SK-N-SH (cell line): Measurements from ENCODE around the gene PPID. TPM values are rescaled to one million over a fixed set of nuclear protein-coding genes. Genes with fewer than 3 reads are reported as not detected.

ENCODE experiments used
- CTCF ChIA-PET: fragments of 300-600, 350-600 bp; formaldehyde crosslinking; extraction: SDS; loops from one replicate; lab custom pipeline; 2021; lab: Yijun Ruan, JAX
- POLR2A ChIA-PET: fragments of 350-600 bp; sonication (Branson Sonifier 250); formaldehyde crosslinking; extraction: SDS; loops from one replicate; lab custom pipeline; 2020; ENCODE audit warnings: antibody characterized with exemption, inconsistent platforms; lab: Yijun Ruan, JAX
- DNase-seq: peaks from one replicate; pipeline ENCODE4 v3.0.0; 2012
- H2AFZ ChIP-seq: fragments of 200-600 bp; sonication (generic); 2 replicates; pipeline ENCODE4 v1.8.1; 2016; ENCODE audit warnings: antibody characterized with exemption, mild to moderate bottlenecking, low read depth
- H3F3A ChIP-seq: fragments of 200-600 bp; sonication (generic); replicated peaks from 2 replicates; pipeline ENCODE3; 2016; ENCODE audit warnings: antibody characterized with exemption, mild to moderate bottlenecking; ENCODE audit not compliant: insufficient read depth
- H3K27ac ChIP-seq, 2 experiments: fragments of 200-500 bp in 1 of 2; fragments of 200-600 bp in 1 of 2; sonication (Bioruptor generic) in 1 of 2; sonication (generic), shearing (Covaris generic) in 1 of 2; 2 replicates each; pipeline versions ENCODE4 v1.5.1 to v1.6.1; 2014 to 2016; ENCODE audit warnings: low read depth in 2 of 2, inconsistent platforms in 1 of 2, low read length in 1 of 2, mild to moderate bottlenecking in 1 of 2, mixed read lengths in 1 of 2
- H3K27me3 ChIP-seq: fragments of 200-600 bp; sonication (generic), shearing (Covaris generic); 2 replicates; pipeline ENCODE4 v1.6.1; 2016; ENCODE audit warnings: mixed run types; ENCODE audit not compliant: insufficient read depth
- H3K36me3 ChIP-seq, 2 experiments: fragments of 200-500 bp in 1 of 2; fragments of 200-600 bp in 1 of 2; sonication (Bioruptor generic) in 1 of 2; sonication (generic) in 1 of 2; replicated peaks in 1 of 2; 2 replicates each; pipeline versions ENCODE3 to v1.5.1; 2014 to 2016; ENCODE audit warnings: low read length in 1 of 2, mild to moderate bottlenecking in 1 of 2; ENCODE audit not compliant: insufficient read depth in 2 of 2, control insufficient read depth in 1 of 2
- H3K4me1 ChIP-seq, 2 experiments: fragments of 200-500 bp in 1 of 2; fragments of 200-600 bp in 1 of 2; sonication (Bioruptor generic) in 1 of 2; sonication (generic), shearing (Covaris generic) in 1 of 2; 2 replicates each; pipeline versions ENCODE4 v1.5.1 to v1.6.1; 2014 to 2016; ENCODE audit warnings: low read depth in 1 of 2, low read length in 1 of 2, mixed run types in 1 of 2; ENCODE audit not compliant: insufficient read depth in 2 of 2, control insufficient read depth in 1 of 2
- H3K4me2 ChIP-seq: fragments of 200-600 bp; sonication (generic), shearing (Covaris generic); 2 replicates; pipeline ENCODE4 v1.6.1; 2017; ENCODE audit warnings: mixed run types
- H3K4me3 ChIP-seq, 2 experiments: fragments of 200-500 bp in 1 of 2; fragments of 200-600 bp in 1 of 2; sonication (Bioruptor generic) in 1 of 2; sonication (generic), shearing (Covaris generic) in 1 of 2; 2 replicates each; pipeline versions ENCODE4 v1.5.1 to v1.8.1; 2014 to 2016; ENCODE audit warnings: low read depth in 2 of 2, inconsistent platforms in 1 of 2, low read length in 1 of 2, mild to moderate bottlenecking in 1 of 2, mixed read lengths in 1 of 2, moderate library complexity in 1 of 2
- H3K79me2 ChIP-seq: fragments of 200-600 bp; sonication (generic); 2 replicates; pipeline ENCODE4 v1.8.1; 2017; ENCODE audit warnings: mild to moderate bottlenecking; ENCODE audit not compliant: insufficient read depth
- H3K9ac ChIP-seq: fragments of 200-600 bp; sonication (generic); 2 replicates; pipeline ENCODE4 v1.6.1; 2017; ENCODE audit warnings: mixed run types
- H3K9me2 ChIP-seq: fragments of 200-600 bp; sonication (generic); 2 replicates; pipeline ENCODE4 v1.6.1; 2017; ENCODE audit warnings: mixed run types
- H3K9me3 ChIP-seq: fragments of 200-600 bp; sonication (generic); 2 replicates; pipeline ENCODE4 v1.6.1; 2017; ENCODE audit warnings: mixed run types, mild to moderate bottlenecking, moderate library complexity
- H4K20me1 ChIP-seq: fragments of 200-600 bp; sonication (generic); 2 replicates; pipeline ENCODE4 v1.6.1; 2017; ENCODE audit warnings: mild to moderate bottlenecking, mixed run types; ENCODE audit not compliant: insufficient read depth
- ELF1 ChIP-seq: IDR thresholded peaks from 2 replicates; pipeline ENCODE4 v1.4.0; 2012
- EZH2phosphoT487 ChIP-seq: fragments of 200-600 bp; sonication (generic); IDR thresholded peaks from 2 replicates; pipeline ENCODE4 v1.6.1; 2017; ENCODE audit warnings: low read depth, mixed run types, mild to moderate bottlenecking, antibody characterized with exemption, moderate library complexity, borderline replicate concordance
- FOSL2 ChIP-seq: IDR thresholded peaks from 2 replicates; pipeline ENCODE4 v1.4.0; 2012; ENCODE audit warnings: low read depth, mild to moderate bottlenecking, moderate library complexity, borderline replicate concordance
- FOXJ3 ChIP-seq: sonication (generic); formaldehyde crosslinking; IDR thresholded peaks from 2 replicates; pipeline ENCODE4 v1.5.1; 2020; ENCODE audit warnings: mild to moderate bottlenecking, missing genetic modification reagents
- GATA2 ChIP-seq: sonication (generic); formaldehyde crosslinking; IDR thresholded peaks from 2 replicates; pipeline ENCODE4 v1.5.0; 2020; ENCODE audit warnings: mild to moderate bottlenecking, missing genetic modification reagents
- MEF2A ChIP-seq: IDR thresholded peaks from 2 replicates; pipeline ENCODE4 v1.4.0; 2012; ENCODE audit warnings: low read depth, borderline replicate concordance
- NRF1 ChIP-seq: IDR thresholded peaks from 2 replicates; pipeline ENCODE4 v1.6.1; 2012; ENCODE audit warnings: low read depth, mild to moderate bottlenecking, low read length
- POLR2AphosphoS5 ChIP-seq: IDR thresholded peaks from 2 replicates; pipeline ENCODE4 v1.6.1; 2012; ENCODE audit warnings: low read depth, low read length
- RAD21 ChIP-seq: IDR thresholded peaks from 2 replicates; pipeline ENCODE4 v1.6.1; 2012; ENCODE audit warnings: mild to moderate bottlenecking, low read length
- RFX5 ChIP-seq: IDR thresholded peaks from 2 replicates; pipeline ENCODE4 v1.6.1; 2012; ENCODE audit warnings: mild to moderate bottlenecking, improper control_type of control experiment, low read length
- RXRA ChIP-seq: IDR thresholded peaks from 2 replicates; pipeline ENCODE4 v1.4.0; 2012; ENCODE audit warnings: low read depth, mild to moderate bottlenecking, borderline replicate concordance
- SIN3A ChIP-seq: IDR thresholded peaks from 2 replicates; pipeline ENCODE4 v1.6.1; 2012; ENCODE audit warnings: low read depth, mild to moderate bottlenecking, low read length, moderate library complexity, borderline replicate concordance
- SMC3 ChIP-seq: IDR thresholded peaks from 2 replicates; pipeline ENCODE4 v1.6.1; 2012; ENCODE audit warnings: low read depth, low read length, improper control_type of control experiment
- TEAD4 ChIP-seq: IDR thresholded peaks from 2 replicates; pipeline ENCODE4 v1.4.0; 2012; ENCODE audit warnings: mild to moderate bottlenecking, borderline replicate concordance; ENCODE audit not compliant: insufficient read depth
- WGBS: methylation state at CpG from one replicate; pipeline ENCODE4 v1.1.6; 2017; ENCODE audit warnings: low lambda C conversion rate; 5-methylcytosine and 5-hydroxymethylcytosine counted together
- polyA plus RNA-seq, 3 experiments: library from polyadenylated mRNA; depleted of rRNA; stranded (reverse); fragments of >200 nt; gene quantifications; 2 replicates each; pipeline ENCODE4 v1.2.3, GENCODE V29; 2012
- TF ChIP-seq, protein P1 (sequence below): IDR thresholded peaks from 2 replicates; pipeline ENCODE4 v1.4.0; 2012; ENCODE audit warnings: low read depth, borderline replicate concordance
- TF ChIP-seq, protein P2 (sequence below): fragments of 150-350 bp; IDR thresholded peaks from 2 replicates; pipeline ENCODE4 v1.6.1; 2017; ENCODE audit warnings: antibody characterized with exemption, low read length, low read depth, borderline replicate concordance

Gene PPID
- polyA plus RNA-seq, 1 of the 3 experiments (the other 2 are of a cell fraction): 20.2 TPM

- H4K20me1 ChIP-seq: no peaks in the 10 kb centered on the region
- no peak overlapping the region for H3K9ac ChIP-seq
- no peak overlapping the region for H3K27ac ChIP-seq
- no peaks in the 10 kb centered on the region for H3K9me2 ChIP-seq
- peak overlapping the region; percentile 29; the same call in 1 of the 2 replicates for H2AFZ ChIP-seq
- H3K27me3 ChIP-seq: no peaks in the 10 kb centered on the region
- H3F3A ChIP-seq: no peaks in the 10 kb centered on the region
- CTCF ChIA-PET: interaction anchor here (0.9 to 1.2 kb wide), 3 partner anchors 9 to 521 kb away, joined by 3 to 6 read pairs (median 4); partner anchors contain the start of gene ETFDH
- TF ChIP-seq MEF2A (no peak), SIN3A (no peak)
- no peak overlapping the region for H3K4me3 ChIP-seq
- no peak overlapping the region for H3K4me2 ChIP-seq
- WGBS: 90% methylated on average over 1 of the region's 1 CpG
- no peak for DNase-seq
- H3K36me3 ChIP-seq: peaks cover 0 to 2% of the 10 kb centered on the region in 2 experiments
- no peaks in the 10 kb centered on the region for H3K9me3 ChIP-seq
- H3K4me1 ChIP-seq: no peaks in the 10 kb centered on the region
- POLR2A ChIA-PET: no interaction called here
- H3K79me2 ChIP-seq: no peaks in the 10 kb centered on the region
These were observed 41.6 kb downstream of the PPID start for GRCh38 chr4:158681629-158682028.

DNA sequence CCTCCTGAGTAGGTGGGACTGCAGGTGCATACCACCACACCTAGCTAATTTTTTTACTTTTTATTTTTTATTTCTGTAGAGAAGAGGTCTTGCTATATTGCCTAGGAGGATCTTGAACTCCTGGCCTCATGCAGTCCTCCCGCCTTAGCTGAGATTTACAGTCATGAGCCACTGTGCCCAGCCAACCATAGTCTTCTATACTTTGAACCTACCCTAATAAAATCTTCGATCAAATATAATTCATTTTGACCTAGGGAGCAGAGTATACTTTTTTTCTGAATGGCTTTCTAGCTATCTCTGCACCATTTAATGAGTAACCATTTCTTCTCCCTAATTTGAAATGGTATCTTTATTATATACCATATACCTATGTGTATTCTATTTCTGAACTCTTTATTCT, 44.4 kb downstream of the PPID start:
- POLR2A ChIA-PET: no interaction called here
- Histone ChIP-seq H3K9me2 (no peaks in the 10 kb centered on the region), H4K20me1 (no peaks in the 10 kb centered on the region), H2AFZ (no peak overlapping the region), H3K4me3 (no peak overlapping the region), H3K27ac (no peak overlapping the region), H3K9me3 (no peaks in the 10 kb centered on the region), H3F3A (no peaks in the 10 kb centered on the region), H3K79me2 (no peaks in the 10 kb centered on the region; the same call in 1 of the 2 replicates), H3K4me1 (no peaks in the 10 kb centered on the region), H3K27me3 (no peaks in the 10 kb centered on the region), H3K4me2 (no peak overlapping the region), H3K36me3 (peaks cover 0 to 2% of the 10 kb centered on the region in 2 experiments), H3K9ac (no peak overlapping the region)
- TF ChIP-seq SMC3 (no peak), EZH2phosphoT487 (no peak), RAD21 (no peak), NRF1 (no peak), ELF1 (no peak), GATA2 (no peak), SIN3A (no peak), FOXJ3 (CRISPR knock-in tag) (no peak), TEAD4 (no peak), FOSL2 (no peak), RFX5 (no peak), RXRA (no peak), POLR2AphosphoS5 (no peak)
- TF ChIP-seq, protein P1, sequence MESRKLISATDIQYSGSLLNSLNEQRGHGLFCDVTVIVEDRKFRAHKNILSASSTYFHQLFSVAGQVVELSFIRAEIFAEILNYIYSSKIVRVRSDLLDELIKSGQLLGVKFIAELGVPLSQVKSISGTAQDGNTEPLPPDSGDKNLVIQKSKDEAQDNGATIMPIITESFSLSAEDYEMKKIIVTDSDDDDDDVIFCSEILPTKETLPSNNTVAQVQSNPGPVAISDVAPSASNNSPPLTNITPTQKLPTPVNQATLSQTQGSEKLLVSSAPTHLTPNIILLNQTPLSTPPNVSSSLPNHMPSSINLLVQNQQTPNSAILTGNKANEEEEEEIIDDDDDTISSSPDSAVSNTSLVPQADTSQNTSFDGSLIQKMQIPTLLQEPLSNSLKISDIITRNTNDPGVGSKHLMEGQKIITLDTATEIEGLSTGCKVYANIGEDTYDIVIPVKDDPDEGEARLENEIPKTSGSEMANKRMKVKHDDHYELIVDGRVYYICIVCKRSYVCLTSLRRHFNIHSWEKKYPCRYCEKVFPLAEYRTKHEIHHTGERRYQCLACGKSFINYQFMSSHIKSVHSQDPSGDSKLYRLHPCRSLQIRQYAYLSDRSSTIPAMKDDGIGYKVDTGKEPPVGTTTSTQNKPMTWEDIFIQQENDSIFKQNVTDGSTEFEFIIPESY: no peak
- TF ChIP-seq, protein P2, sequence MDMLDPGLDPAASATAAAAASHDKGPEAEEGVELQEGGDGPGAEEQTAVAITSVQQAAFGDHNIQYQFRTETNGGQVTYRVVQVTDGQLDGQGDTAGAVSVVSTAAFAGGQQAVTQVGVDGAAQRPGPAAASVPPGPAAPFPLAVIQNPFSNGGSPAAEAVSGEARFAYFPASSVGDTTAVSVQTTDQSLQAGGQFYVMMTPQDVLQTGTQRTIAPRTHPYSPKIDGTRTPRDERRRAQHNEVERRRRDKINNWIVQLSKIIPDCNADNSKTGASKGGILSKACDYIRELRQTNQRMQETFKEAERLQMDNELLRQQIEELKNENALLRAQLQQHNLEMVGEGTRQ: no peak
- DNase-seq: no peak
- 83% methylated on average over 2 of the region's 2 CpGs for WGBS
- CTCF ChIA-PET: interaction anchor here (0.8 kb wide), 1 partner anchor 44 kb away, joined by 3 read pairs; no protein-coding TSS in a partner anchor
